Liver (tissue), 9 donors: ENCODE results near the gene CDC42BPA. TPM values are rescaled to one million over a fixed set of nuclear protein-coding genes. Genes with fewer than 3 reads are reported as not detected.
"Not testable (repeated sequence)": the region's sequence is repeated elsewhere in the genome, so short reads cannot be mapped to it uniquely, and the experiment has no call there.

Experiments used
- DNase-seq: peaks from one replicate; pipeline ENCODE4 v3.0.0-alpha.2; 2017; ENCODE audit warnings: low spot score
- H3K27ac ChIP-seq, 2 donors: one replicate each; pipeline ENCODE4 v1.7.0; 2013; ENCODE audit warnings: inconsistent platforms in 2 of 2, low read length in 2 of 2, control low read depth in 1 of 2, low read depth in 1 of 2, mild to moderate bottlenecking in 1 of 2
- H3K27me3 ChIP-seq, 4 donors: one replicate each; pipeline versions ENCODE4 v1.6.1 to v1.7.0; 2013; ENCODE audit warnings: low read length in 3 of 4, inconsistent platforms in 1 of 4, mild to moderate bottlenecking in 1 of 4, moderate library complexity in 1 of 4; ENCODE audit not compliant: control insufficient read depth in 4 of 4, insufficient read depth in 4 of 4
- H3K36me3 ChIP-seq, 4 donors: one replicate each; pipeline versions ENCODE4 v1.6.1 to v1.7.0; 2013; ENCODE audit warnings: low read length in 3 of 4, mild to moderate bottlenecking in 3 of 4, low read depth in 1 of 4, moderate library complexity in 1 of 4; ENCODE audit not compliant: control insufficient read depth in 4 of 4, insufficient read depth in 3 of 4
- H3K4me1 ChIP-seq, 4 donors: one replicate each; pipeline versions ENCODE4 v1.6.1 to v1.7.0; 2013; ENCODE audit warnings: low read length in 3 of 4, mild to moderate bottlenecking in 3 of 4, moderate library complexity in 1 of 4; ENCODE audit not compliant: control insufficient read depth in 4 of 4, insufficient read depth in 4 of 4
- H3K4me3 ChIP-seq, 3 donors: one replicate each; pipeline versions ENCODE4 v1.6.1 to v1.7.0; 2013; ENCODE audit warnings: low read length in 3 of 3, control low read depth in 1 of 3, low read depth in 1 of 3, mild to moderate bottlenecking in 1 of 3
- H3K9ac ChIP-seq, 2 donors: one replicate each; pipeline ENCODE4 v1.7.0; 2013; ENCODE audit warnings: low read length in 2 of 2, mild to moderate bottlenecking in 2 of 2, moderate library complexity in 2 of 2, control low read depth in 1 of 2, low read depth in 1 of 2
- H3K9me3 ChIP-seq, 4 donors: one replicate each; pipeline versions ENCODE4 v1.6.1 to v1.7.0; 2013; ENCODE audit warnings: low read length in 3 of 4; ENCODE audit not compliant: control insufficient read depth in 4 of 4
- EGR1 ChIP-seq, 2 donors: IDR thresholded peaks; 2 replicates each; pipeline ENCODE4 v1.6.1; 2016 to 2018; ENCODE audit warnings: antibody characterized with exemption in 2 of 2, low read depth in 2 of 2
- FOXA1 ChIP-seq: IDR thresholded peaks from 2 replicates; pipeline ENCODE4 v1.6.1; 2016; ENCODE audit warnings: antibody characterized with exemption
- FOXA2 ChIP-seq: IDR thresholded peaks from 2 replicates; pipeline ENCODE4 v1.6.1; 2016; ENCODE audit warnings: antibody characterized with exemption
- GABPA ChIP-seq, 2 donors: IDR thresholded peaks in 1 of 2; conservative IDR thresholded peaks in 1 of 2; 2 replicates each; pipeline ENCODE4 v1.6.1; 2016; ENCODE audit warnings: antibody characterized with exemption in 2 of 2, mild to moderate bottlenecking in 1 of 2, moderate library complexity in 1 of 2
- HNF4A ChIP-seq, 2 donors: conservative IDR thresholded peaks; 2 replicates each; pipeline ENCODE4 v1.6.1; 2016; ENCODE audit warnings: antibody characterized with exemption in 2 of 2, mild to moderate bottlenecking in 2 of 2
- HNF4G ChIP-seq: IDR thresholded peaks from 2 replicates; pipeline ENCODE4 v1.6.1; 2016; ENCODE audit warnings: antibody characterized with exemption
- JUND ChIP-seq, 2 donors: IDR thresholded peaks; 2 replicates each; pipeline ENCODE4 v1.6.1; 2016; ENCODE audit warnings: antibody characterized with exemption in 2 of 2
- NR2F2 ChIP-seq: IDR thresholded peaks from 2 replicates; pipeline ENCODE4 v1.6.1; 2016; ENCODE audit warnings: antibody characterized with exemption
- RAD21 ChIP-seq, 2 donors: IDR thresholded peaks; 2 replicates each; pipeline ENCODE4 v1.6.1; 2016; ENCODE audit warnings: antibody characterized with exemption in 2 of 2, mild to moderate bottlenecking in 2 of 2
- RXRA ChIP-seq, 2 donors: IDR thresholded peaks; 2 replicates each; pipeline ENCODE4 v1.6.1; 2017 to 2018; ENCODE audit warnings: antibody characterized with exemption in 2 of 2, mild to moderate bottlenecking in 1 of 2
- SP1 ChIP-seq: IDR thresholded peaks from 2 replicates; pipeline ENCODE4 v1.6.1; 2018; ENCODE audit warnings: antibody characterized with exemption, mild to moderate bottlenecking
- TAF1 ChIP-seq: conservative IDR thresholded peaks from 2 replicates; pipeline ENCODE4 v1.6.1; 2016; ENCODE audit warnings: antibody characterized with exemption, mild to moderate bottlenecking
- YY1 ChIP-seq: IDR thresholded peaks from 2 replicates; pipeline ENCODE4 v1.6.1; 2016; ENCODE audit warnings: antibody characterized with exemption, mild to moderate bottlenecking
- WGBS: extraction: QIAGEN DNeasy Blood & Tissue Kit; methylation state at CpG from one replicate; pipeline ENCODE4 v1.1.7; 2013; 5-methylcytosine and 5-hydroxymethylcytosine counted together
- polyA plus RNA-seq, 2 donors: library from polyadenylated mRNA; stranded (reverse) in 1 of 2; unstranded in 1 of 2; fragments of 200-250 nt in 1 of 2; fragments of >200 nt in 1 of 2; fragmentation: Nextera tagmentation in 1 of 2; extraction: Ambion mirVana in 1 of 2; gene quantifications; one replicate each; pipeline versions ENCODE4 v1.2.1 to v1.2.3, GENCODE V29; 2013 to 2015
- total RNA-seq, 2 donors: library from RNA; depleted of rRNA; stranded (reverse); fragments of >200 nt; gene quantifications; one replicate each; pipeline ENCODE4 v1.2.3, GENCODE V29; 2014
- TF ChIP-seq, protein P1 (sequence below): IDR thresholded peaks from 2 replicates; pipeline ENCODE4 v1.6.1; 2016; ENCODE audit warnings: antibody characterized with exemption
- TF ChIP-seq, protein P2 (sequence below): fragments of 150-350 bp; IDR thresholded peaks from 2 replicates; pipeline ENCODE4 v1.5.1; 2017; ENCODE audit warnings: improper control_type of control experiment, low read depth, low read length; ENCODE audit not compliant: missing input control
- TF ChIP-seq, protein P3 (sequence below): IDR thresholded peaks from 2 replicates; pipeline ENCODE4 v1.6.1; 2016; ENCODE audit warnings: antibody characterized with exemption
- TF ChIP-seq, protein P4 (sequence below): IDR thresholded peaks from 2 replicates; pipeline ENCODE4 v1.6.1; 2016; ENCODE audit warnings: antibody characterized with exemption, mild to moderate bottlenecking
- TF ChIP-seq, protein P5 (sequence below): IDR thresholded peaks from 2 replicates; pipeline ENCODE4 v1.6.1; 2016; ENCODE audit warnings: antibody characterized with exemption
- donor health status: healthy.
- donor health status: healthy.
- donor health status: healthy.
- donor health status: healthy.
- donor health status: healthy.

The CDC42BPA gene
- total and polyA plus RNA-seq, 4 donors = 5.8 to 39.9 (median 24.3) TPM

DNA sequence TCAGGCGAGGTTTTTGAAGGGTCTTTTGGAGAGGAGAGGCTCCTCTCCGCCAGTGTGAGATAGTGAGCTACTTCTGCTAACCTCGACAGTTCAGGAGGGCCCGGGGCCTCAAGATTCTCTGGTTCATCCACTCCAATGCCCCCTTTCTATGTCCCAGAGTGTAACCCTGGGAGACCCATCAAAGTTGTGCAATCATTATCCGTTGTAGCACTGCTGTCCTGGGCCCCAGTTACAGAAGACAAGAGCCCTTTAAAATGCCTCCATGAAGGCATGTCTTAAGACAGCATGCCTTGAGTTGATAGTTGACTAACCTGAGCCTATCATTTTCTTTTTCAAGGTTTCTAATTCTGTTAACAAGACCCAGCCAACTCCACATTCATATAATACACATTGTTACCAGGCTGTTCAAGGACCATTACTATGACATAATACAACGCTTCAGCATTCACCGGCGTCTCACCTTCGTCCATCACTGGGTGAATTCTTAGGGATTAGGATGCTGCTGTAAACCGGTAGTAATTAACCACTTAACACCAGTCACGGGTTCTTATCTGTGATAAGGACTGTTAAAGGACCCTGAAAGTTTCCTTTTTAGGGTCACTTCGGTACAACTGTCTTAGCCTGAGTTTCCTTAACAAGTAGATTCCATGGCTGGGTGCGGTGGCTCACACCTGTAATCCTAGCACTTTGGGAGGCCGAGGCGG lies 37.4 kb upstream of the CDC42BPA start:
- Histone ChIP-seq H3K4me1 (no peaks in the 10 kb centered on the region), H3K4me3 (no peak overlapping the region), H3K9ac (no peak overlapping the region), H3K27me3 (no peaks in the 10 kb centered on the region), H3K27ac (no peak overlapping the region), H3K36me3 (no peaks in the 10 kb centered on the region), H3K9me3 (no peaks in the 10 kb centered on the region)
- TF ChIP-seq, protein P1, sequence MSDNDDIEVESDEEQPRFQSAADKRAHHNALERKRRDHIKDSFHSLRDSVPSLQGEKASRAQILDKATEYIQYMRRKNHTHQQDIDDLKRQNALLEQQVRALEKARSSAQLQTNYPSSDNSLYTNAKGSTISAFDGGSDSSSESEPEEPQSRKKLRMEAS = no peak
- TF ChIP-seq, protein P2, sequence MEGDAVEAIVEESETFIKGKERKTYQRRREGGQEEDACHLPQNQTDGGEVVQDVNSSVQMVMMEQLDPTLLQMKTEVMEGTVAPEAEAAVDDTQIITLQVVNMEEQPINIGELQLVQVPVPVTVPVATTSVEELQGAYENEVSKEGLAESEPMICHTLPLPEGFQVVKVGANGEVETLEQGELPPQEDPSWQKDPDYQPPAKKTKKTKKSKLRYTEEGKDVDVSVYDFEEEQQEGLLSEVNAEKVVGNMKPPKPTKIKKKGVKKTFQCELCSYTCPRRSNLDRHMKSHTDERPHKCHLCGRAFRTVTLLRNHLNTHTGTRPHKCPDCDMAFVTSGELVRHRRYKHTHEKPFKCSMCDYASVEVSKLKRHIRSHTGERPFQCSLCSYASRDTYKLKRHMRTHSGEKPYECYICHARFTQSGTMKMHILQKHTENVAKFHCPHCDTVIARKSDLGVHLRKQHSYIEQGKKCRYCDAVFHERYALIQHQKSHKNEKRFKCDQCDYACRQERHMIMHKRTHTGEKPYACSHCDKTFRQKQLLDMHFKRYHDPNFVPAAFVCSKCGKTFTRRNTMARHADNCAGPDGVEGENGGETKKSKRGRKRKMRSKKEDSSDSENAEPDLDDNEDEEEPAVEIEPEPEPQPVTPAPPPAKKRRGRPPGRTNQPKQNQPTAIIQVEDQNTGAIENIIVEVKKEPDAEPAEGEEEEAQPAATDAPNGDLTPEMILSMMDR = no peak
- no peak for TF ChIP-seq FOXA2
- WGBS = 88% methylated on average over 15 of the region's 15 CpGs
- no peak for DNase-seq

DNA sequence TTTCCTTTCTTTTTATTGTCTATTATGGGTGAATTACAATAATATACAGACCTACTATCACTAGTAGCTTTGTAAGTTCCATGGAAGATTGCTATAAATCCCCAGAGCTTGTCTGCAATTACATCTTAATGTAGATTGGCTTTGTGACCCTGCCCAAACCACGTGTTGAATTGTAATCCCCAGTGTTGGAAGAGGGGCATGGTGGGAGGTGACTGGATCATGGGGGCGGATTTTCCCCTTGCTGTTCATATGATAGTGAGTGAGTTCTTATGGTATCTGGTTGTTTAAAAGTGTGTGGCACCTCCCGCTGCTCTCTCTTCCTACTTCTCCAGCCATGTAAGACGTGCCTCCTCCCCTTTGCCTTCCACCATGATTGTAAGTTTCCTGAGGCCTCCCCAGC lies 34.9 kb upstream of the CDC42BPA start:
- H3K36me3 ChIP-seq = no peaks in the 10 kb centered on the region
- TF ChIP-seq SP1 (no peak), FOXA2 (no peak), JUND (IDR thresholded peaks at IDR 0.05) (no peak), FOXA1 (no peak), RAD21 (IDR thresholded peaks at IDR 0.05) (no peak), TAF1 (no peak), NR2F2 (no peak), YY1 (no peak), HNF4A (conservative IDR thresholded peaks at IDR 0.05) (no peak), GABPA (IDR thresholded peaks at IDR 0.05 in 1 of 2, conservative IDR thresholded peaks at IDR 0.05 in 1 of 2) (no peak), HNF4G (no peak), EGR1 (IDR thresholded peaks at IDR 0.05; ENCODE audit: low read depth in 2 of 2) (no peak), RXRA (IDR thresholded peaks at IDR 0.05) (no peak)
- TF ChIP-seq, protein P3, sequence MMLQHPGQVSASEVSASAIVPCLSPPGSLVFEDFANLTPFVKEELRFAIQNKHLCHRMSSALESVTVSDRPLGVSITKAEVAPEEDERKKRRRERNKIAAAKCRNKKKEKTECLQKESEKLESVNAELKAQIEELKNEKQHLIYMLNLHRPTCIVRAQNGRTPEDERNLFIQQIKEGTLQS = no peak
- TF ChIP-seq, protein P4, sequence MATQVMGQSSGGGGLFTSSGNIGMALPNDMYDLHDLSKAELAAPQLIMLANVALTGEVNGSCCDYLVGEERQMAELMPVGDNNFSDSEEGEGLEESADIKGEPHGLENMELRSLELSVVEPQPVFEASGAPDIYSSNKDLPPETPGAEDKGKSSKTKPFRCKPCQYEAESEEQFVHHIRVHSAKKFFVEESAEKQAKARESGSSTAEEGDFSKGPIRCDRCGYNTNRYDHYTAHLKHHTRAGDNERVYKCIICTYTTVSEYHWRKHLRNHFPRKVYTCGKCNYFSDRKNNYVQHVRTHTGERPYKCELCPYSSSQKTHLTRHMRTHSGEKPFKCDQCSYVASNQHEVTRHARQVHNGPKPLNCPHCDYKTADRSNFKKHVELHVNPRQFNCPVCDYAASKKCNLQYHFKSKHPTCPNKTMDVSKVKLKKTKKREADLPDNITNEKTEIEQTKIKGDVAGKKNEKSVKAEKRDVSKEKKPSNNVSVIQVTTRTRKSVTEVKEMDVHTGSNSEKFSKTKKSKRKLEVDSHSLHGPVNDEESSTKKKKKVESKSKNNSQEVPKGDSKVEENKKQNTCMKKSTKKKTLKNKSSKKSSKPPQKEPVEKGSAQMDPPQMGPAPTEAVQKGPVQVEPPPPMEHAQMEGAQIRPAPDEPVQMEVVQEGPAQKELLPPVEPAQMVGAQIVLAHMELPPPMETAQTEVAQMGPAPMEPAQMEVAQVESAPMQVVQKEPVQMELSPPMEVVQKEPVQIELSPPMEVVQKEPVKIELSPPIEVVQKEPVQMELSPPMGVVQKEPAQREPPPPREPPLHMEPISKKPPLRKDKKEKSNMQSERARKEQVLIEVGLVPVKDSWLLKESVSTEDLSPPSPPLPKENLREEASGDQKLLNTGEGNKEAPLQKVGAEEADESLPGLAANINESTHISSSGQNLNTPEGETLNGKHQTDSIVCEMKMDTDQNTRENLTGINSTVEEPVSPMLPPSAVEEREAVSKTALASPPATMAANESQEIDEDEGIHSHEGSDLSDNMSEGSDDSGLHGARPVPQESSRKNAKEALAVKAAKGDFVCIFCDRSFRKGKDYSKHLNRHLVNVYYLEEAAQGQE = no peak
- TF ChIP-seq, protein P2 = no peak
- TF ChIP-seq, protein P5, sequence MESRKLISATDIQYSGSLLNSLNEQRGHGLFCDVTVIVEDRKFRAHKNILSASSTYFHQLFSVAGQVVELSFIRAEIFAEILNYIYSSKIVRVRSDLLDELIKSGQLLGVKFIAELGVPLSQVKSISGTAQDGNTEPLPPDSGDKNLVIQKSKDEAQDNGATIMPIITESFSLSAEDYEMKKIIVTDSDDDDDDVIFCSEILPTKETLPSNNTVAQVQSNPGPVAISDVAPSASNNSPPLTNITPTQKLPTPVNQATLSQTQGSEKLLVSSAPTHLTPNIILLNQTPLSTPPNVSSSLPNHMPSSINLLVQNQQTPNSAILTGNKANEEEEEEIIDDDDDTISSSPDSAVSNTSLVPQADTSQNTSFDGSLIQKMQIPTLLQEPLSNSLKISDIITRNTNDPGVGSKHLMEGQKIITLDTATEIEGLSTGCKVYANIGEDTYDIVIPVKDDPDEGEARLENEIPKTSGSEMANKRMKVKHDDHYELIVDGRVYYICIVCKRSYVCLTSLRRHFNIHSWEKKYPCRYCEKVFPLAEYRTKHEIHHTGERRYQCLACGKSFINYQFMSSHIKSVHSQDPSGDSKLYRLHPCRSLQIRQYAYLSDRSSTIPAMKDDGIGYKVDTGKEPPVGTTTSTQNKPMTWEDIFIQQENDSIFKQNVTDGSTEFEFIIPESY = no peak
- TF ChIP-seq, protein P1 = no peak
- H3K9me3 ChIP-seq = no peaks in the 10 kb centered on the region
- H3K27me3 ChIP-seq = no peaks in the 10 kb centered on the region
- 87% methylated on average over 4 of the region's 4 CpGs for WGBS
- DNase-seq = no peak
- no peak overlapping the region for H3K4me3 ChIP-seq
- H3K27ac ChIP-seq = no peak overlapping the region
- no peaks in the 10 kb centered on the region for H3K4me1 ChIP-seq
- no peak overlapping the region for H3K9ac ChIP-seq

DNA sequence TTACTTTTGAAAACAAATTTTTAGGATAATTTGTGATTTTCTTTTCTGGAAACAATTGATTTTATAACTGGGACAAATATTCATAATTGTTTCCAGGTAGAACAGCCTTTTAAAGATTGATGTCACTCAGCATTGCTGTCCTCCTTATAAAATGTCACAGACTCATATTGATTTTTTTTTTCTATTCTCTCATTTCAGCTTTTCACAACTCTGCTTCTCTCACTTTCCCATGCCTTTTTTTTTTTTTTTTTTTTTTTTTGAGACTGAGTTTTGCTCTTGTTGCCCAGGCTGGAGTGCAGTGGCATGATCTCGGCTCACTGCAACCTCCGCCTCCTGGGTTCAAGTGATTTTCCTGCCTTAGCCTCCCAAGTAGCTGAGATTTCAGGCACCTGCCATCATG lies 33.9 kb upstream of the CDC42BPA start:
- H3K27me3 ChIP-seq, H3K36me3 ChIP-seq, H3K27ac ChIP-seq, H3K9ac ChIP-seq, H3K9me3 ChIP-seq, H3K4me1 ChIP-seq, H3K4me3 ChIP-seq, DNase-seq: not testable (repeated sequence)
- 96% methylated on average over 2 of the region's 2 CpGs for WGBS
